GM19372 (cell line): Measurements from ENCODE around the gene ANKRD65.
"Not testable (repeated sequence)": the region's sequence is repeated elsewhere in the genome, so short reads cannot be mapped to it uniquely, and the experiment has no call there.

Experiments
- ATAC-seq: cut with Tn5 transposase; IDR thresholded peaks from one replicate; pipeline ENCODE4 v1.9.1; 2021; ENCODE audit warnings: mild to moderate bottlenecking, low read depth, moderate library complexity; ENCODE audit not compliant: unreplicated experiment

Gene ANKRD65

DNA sequence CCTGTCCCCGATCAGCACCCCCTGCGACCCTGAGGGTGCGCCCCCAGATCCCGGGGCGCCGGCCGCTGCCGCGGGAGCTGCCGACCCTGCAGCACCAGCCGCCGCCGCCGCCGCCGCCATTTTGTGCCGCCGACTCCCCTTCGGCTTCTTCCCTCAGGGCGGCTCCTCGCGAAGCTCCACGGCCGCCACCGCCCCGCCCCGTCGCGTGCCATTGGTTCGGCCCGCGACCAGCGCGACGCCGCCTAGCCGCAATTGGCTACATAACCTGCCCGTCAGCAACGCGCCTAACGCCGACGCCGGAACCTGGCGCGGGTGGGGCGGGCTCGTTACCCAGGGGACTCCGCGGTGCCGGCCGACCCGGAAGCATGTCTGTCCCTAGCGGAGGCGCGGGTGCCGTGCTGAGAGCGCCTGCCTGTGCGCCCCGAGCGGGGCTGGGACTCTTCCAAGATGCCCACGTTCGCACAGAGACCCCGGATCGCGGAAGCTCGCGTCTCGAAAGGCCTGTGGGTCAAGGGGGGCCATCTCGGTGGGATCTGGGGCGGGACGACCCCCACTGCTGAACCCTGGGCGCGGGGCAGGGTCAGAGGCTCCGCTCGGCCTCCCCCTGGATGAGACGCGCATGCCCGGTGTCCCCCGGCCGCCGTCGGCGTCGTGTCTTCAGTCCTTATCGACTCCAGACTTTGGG, 21.7 kb downstream of the ANKRD65 start, which contains the start of gene CCNL2:
Gene CCNL2, minus strand, starts transcription at position 149 of the 685 bp plus-strand sequence. Its CDS starts 29 bp downstream, at position 120.
- peak; percentile 94 for ATAC-seq

DNA sequence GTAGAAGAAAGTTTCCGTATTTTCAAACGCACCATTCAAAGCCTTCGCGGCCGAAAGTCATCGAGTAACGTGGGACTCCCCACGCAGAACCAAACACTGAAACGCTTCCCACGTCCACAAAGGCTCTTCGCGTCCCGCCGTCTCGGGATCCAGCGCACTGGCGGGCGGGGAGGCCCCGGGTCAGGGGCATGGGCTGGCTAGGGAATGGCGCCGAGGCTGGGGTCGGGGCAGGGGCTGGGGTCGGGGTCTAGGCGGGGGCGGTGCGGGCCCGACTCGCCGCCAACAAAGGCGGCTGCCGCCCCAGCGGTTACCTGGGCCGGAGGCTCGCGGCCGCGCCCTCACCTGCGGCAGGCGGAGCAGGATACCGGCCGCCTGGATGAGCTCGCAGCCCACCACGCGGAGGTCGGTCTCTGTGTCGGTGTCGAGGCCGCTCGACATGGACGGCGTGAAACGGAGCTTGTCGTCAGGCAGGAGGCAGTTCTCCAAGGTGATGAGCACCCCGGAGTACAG, 22.3 kb downstream of the ANKRD65 start:
- ATAC-seq, result peak; percentile 9

DNA sequence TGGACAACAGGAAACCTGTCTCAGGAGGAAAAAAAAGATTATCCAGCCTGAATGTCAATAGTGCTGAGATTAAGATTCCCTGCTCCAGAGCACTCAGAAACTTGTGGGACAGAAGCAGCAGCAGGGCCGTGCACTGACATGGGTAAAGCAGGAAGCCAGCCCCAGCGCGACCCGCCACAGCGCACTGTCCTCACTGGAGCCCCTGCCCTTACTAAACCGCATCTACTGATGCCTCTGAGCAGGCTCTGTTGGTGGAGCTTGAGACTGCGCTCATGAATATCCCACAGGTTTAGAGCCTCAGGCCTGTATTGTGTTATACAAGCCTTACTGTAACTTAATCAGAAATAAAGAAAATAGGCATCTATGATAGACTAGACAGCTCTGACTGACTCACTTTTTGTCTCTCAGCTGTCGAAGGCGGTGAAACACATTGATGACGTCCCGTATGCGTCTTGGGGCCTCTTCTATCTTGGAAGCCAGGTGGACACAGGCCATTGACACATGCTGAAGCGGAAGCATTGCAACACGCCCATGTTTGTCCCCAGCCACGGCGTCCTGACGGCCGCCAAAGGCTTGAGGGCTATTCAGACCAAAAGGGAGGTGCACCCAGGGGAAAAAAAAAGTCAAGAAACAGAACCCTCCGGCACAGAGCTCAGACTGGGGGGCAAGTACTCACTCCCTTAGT, 23.1 kb downstream of the ANKRD65 start:
- ATAC-seq, result no peak

DNA sequence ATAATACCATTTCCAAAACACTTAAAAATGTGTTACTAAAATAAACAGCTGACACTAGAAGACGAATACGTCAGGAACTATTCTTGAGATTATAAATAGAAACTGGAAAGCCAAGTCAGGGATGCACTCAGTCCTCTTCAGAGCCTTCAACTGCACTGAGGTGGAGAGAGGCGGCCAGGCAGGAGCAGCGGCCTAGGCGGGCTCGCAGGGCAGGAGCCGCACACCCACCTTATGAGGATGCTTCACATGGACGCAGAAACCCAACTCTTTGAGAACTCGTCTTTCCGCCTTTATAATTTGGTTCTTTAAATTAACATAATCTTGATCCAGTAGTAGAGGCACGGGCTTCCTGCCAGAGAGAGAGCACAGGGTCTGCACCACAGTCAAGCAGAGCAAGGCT, 25.9 kb downstream of the ANKRD65 start:
- no peak for ATAC-seq

DNA sequence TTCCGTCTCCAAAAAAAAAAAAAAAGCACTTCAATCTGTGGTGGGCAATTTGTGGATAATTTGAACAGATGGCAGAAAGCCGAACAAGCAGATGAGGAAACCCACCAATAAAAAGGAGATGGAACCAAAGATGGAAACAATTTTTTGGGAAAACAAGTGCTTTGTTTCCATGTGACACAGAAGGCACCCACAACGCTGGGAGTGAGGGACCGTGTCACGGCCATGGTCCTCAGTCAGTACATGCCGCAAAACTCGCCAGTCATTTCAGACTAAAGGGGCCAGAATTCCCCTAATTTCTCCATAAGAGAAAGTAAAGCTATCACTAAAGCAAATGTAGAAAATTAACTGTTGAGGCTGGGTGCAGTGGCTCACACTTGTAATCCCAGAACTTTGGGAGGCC, 27.0 kb downstream of the ANKRD65 start:
- no peak for ATAC-seq

DNA sequence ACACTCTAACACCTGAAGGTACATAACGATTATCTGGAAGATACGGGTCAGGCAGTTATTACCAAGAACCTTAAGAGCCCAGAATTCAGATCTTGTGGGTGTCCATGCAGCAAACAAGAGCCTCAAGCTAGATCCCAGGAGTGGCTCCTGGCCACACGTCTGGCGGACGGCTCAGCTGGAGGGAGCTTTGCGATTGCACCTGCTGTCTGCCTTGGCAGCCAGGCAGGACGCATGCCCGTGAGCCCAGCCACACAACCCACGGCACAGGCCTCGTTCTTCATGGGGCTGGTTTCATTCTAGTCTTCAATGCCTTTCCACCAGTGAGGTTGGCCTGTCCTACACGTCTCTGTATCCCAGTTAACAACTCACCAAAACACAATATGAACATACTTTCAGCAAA, 27.6 kb downstream of the ANKRD65 start:
- ATAC-seq, result no peak

DNA sequence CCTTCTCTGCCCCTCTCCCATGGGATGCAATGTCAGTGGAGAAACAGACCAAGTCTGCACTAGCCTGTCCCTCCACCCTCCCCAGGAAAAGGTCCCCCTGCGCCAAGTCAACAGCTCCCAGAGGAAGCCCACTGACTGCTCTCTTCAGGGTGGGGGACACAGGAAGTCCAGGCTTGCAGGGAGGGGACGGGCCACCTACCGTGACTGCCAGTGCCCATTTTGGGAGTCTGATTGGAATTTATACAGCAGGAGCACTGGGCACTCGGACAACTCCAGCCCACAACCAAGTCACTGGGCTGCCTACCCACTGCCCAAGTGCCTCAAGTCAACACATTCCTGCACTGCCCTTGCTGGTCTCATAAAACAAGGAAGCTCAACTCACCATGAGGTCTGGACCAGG, 28.1 kb downstream of the ANKRD65 start:
- ATAC-seq, result no peak

DNA sequence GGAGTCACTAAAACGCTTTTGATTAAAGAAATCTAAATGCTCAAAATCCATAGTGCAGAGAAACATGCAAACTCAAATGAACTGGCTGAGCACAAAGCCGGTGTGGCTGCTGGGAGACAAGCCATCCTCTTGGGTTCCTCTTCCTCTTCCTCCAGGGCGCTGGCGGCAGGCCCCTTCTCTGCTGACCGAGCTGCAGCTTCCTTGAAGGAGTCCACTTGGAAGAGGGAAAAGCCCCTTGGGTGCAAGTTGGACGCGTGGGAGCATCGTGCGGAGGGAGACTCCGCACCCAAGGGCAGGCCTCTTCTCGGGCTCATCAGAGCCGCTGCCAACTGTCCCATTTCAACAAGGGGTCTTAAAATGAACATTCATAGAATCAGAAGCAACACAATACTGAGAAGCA, 29.9 kb downstream of the ANKRD65 start:
- ATAC-seq, result no peak

DNA sequence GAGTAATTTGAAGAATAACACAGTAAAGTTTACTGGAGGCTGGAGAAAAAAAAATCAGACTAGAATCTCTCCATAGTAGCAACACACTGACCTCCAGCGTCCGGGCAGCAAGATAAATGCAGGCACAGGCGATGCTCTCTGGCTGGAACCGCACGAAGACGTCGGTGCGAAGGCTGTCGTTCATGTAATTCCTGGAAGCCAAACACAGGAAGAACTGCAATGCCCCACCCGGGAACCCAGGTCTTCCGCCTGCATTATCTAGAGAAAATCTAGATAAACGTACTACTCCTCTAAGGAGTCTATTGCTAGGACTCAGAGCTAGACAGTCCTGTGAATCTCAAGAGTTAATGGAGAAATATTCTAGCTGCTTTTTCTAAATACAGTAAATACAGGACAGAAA, 30.4 kb downstream of the ANKRD65 start:
- ATAC-seq, result no peak

DNA sequence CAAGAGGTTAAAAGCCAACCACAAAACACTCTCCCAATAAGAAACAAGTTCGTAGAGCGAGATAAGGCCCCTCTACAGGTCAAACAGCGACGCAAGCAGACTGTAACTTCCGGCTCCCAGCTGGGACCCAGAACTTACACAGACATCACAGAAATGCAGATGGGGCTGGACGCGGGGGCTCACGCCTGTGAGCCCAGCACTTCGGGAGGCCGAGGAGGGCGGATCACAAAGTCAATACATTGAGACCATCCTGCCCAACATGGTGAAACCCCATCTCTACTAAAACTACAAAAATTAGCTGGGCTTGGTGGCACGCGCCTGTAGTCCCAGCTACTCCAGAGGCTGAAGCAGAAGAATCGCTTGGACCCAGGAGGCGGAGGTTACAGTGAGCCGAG, 33.0 kb downstream of the ANKRD65 start:
- no peak for ATAC-seq

DNA sequence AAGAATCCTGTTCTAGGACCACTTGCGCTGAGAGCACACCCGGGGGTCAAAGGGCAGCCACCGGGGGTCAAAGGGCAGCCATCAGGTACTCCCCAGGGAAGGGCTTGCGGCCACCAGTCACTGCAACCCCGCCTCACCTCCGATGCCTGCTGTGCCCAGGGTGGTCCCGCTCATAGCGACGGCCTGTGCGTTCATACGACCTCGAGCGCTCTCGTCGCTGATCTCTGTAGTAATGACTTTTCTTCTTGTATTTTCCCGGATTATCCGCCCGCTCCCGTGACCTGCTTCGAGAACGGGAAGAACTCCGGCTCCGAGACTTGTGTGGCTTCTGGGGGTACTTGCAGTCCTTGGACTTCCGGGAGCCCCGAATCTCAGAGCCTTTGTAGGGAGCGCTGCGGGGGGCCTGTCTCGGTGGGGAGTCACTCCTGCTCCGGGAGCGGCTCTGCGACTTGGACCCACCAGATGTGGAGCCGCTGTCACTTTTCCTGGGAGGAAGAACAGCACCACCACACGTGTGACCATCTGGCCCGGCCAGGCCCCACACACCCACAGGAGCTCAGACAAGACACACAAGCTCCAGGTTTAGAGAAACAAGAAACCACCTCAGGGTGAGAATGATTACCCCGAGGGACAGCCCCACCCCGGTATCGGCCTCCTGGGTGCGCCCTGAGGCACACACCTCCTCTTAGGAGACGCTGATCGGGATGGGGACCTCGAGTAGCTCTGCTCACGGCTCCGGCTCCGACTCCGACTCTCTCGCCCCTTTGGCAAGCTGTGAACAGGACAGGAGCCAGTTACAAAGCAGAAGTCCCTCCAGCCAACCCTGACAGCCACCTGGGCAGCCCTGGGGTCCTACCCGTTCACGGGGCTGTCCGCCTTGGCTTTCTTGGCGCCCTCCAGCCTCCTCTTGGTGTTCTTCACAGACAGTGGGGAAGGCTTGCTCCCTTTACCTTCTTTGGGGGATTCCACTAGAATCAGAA, 33.7 kb downstream of the ANKRD65 start:
- no peak for ATAC-seq

DNA sequence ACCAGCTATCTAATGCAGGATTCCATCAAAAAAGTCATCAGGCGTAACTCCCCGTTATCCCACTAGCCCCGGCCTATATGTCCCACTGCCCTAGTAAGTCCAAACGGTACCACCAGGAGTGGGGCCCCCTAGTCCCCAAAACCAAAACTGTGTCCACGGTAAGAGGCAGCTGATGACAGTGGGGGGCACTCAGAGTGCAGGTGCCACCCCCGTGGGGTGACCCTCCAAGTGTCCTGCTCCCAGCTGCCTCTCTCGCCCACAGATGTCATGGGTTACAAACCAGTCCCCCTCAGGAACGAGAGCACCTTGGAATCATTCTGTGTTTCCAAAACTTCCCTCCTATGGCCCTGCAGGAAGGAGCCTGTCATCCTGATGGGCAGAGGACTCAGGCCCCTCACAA, 35.1 kb downstream of the ANKRD65 start:
- no peak for ATAC-seq

DNA sequence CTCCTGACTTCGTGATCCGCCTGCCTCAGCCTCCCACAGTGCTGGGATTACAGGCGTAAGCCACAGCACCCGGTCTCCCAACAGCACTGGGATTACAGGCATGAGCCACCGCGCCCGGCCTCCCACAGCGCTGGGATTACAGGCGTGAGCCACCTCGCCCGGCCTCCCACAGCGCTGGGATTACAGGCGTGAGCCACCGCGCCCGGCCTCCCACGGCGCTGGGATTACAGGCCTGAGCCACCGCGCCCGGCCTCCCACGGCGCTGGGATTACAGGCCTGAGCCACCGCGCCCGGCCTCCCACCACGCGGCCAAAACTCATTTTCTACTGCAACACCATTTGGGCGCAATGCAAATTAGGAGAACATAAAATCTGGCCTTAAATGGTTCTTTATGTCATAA, 35.7 kb downstream of the ANKRD65 start:
- ATAC-seq, result not testable (repeated sequence)

DNA sequence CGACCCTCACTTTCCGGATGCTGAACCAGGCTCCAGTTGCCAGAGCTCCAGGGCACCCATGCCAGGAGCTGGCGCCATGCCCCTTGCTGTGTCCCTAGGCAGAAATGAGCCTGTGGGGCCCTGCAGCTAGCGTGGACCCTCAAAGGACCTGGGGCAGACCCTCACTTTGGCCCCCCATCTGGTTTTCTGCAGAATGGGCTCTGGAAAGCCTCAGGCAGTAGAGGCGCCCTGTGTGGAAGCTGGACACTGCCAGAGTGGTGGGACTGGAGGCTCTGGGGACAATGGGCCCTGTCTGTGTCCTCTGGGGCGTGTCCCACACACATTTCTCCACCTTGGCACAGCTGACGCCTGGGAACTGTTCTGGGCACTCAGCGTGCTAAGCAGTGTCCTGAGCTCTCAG, 39.8 kb downstream of the ANKRD65 start:
- ATAC-seq, result no peak

DNA sequence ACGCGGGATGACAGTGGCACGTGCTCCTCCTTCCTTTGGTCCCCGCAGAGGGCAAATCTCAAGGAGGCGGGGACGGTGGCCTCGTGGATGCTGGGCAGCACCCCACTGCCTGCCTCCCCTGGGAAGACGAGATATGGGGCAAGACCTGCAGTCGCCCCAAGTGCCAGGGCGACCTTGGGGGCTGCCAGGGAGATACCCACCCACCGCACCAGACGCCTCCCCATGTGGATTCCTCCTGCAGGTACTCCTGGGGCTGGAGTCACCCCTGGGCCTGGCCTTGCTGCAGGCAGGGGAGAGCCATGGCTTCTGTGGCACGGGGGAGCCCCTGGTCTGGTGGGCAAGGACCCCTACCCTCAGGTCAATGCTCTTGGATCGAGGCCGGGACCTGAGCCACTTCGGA, 40.2 kb downstream of the ANKRD65 start:
- no peak for ATAC-seq

DNA sequence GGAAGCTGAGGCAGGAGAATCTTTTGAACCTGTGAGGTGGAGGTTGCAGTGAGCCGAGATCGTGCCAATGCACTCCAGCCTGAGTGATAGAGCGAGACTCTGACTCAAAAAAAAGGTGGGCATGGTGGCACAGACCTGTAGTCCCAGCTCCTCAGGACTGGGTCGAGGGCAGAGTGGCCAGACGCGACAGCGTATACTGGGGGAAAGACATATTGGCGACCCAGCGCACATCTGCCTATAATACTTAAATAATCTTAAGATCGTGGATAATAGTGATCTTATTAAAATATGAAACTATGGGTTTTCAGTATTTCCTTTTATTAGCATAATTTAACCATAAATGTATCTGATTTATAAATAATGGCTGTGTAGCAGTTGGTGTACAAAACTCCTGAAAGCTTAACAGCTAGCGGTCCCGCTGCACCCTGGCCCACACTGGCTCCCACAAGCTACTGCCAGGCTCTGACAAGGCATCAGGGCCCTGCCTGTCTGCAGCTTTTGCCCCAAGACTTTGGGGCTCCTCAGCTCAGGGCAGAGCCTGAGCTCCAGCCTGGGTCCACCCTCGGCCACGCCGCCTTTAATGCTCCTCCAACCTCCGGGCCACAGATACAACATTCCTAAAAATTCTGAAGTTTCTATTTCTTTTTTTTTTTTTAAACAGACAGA, 43.4 kb downstream of the ANKRD65 start:
- ATAC-seq, result no peak

DNA sequence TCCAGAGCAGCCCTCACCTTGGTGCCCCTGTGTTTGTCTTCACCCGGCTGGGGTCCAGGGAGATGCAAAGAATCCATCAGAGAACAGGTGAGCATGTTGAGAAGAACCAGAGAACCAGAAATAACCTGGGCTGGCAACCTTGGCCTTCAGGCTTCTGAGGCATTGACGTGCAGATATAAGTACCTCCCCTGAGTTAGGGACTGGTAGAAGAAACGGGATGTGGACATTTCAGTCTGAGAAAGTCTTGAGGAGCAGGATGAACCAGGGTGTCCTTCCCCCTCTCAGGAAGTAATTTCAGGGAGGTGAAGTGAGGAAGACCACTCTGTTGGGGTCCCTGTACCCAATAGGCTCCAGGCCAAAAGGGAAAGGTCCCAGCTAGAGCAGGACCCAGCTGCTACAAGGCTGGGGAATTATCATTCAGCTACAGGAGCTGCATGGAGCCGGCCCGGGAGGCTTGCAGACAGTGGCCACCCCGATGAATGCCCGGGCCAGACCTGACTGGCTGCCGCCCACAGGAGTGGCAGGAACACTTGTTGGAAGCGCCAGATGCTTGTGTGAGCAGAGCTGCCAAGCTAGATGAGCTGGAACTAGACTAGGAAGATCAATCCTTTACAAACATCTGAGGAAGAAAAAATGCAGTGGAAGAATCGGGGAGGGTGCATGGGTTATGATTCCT, 44.4 kb downstream of the ANKRD65 start:
- ATAC-seq, result no peak

DNA sequence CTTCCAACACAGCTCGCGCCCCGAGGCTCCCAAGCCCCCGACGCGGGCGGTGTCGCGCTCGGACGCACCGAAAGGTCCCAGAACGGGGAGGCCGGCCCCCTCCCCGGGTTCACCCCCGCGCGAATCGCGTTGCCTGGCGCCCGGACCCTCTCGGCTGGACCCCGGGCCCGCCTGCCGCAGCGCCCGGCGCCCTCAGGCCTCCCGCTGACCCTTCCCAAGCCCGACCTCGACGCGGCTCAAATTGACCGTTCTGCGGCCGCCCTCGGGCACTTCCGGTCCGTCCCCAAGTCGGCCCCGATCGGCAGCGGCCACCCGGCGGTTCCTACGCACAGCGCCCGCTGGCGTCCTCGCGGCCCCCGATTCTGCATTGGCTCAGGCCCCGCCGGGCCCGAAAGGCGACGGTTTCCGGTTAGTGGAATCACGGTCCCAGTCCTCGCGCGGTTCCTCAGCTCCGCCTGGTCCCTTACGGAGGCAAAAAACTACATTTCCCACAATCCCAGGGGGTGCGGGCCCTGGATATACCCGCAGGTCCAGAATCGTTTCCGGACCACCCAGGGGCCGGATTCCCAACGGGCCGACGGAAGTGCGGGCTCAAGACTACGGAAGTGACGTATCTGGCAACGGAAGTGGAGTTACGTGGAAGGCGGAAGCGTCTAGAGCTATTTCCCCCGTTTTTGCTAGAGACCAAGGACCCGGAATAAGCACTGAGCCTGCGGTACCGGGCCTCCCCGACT, 46.0 kb downstream of the ANKRD65 start, which contains the start of gene AURKAIP1:
Gene AURKAIP1, minus strand, starts transcription at position 279 of the 734 bp plus-strand sequence. CDS start 451 bp downstream, outside the sequence.
- ATAC-seq, result peak; percentile 88

DNA sequence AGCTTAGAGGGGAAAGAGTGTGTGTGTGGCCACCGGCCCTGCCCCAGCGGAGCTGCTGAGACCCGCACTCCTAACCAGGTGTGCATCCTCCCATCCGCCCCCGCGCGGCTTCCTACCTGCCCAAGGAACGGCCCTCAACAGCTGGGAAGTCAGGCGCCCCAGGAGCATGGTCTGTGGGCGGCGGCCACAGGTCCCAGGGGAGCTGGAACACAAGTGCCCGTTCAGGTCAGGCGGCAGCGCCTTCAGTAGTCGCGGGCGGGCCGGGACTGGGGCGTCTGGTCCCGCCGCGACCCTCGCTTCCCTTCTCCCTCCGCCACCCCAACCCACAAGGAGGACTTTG, 46.5 kb downstream of the ANKRD65 start:
- peak; percentile 6 for ATAC-seq
